HG03432 (cell line): ENCODE data around the gene RAF1.

Experiments
- ATAC-seq: cut with Tn5 transposase; IDR thresholded peaks from one replicate; pipeline ENCODE4 v1.9.1; 2021; ENCODE audit warnings: mild to moderate bottlenecking, moderate library complexity; ENCODE audit not compliant: unreplicated experiment

Gene RAF1

GRCh38 chr3:12598890-12599289 lies 65.0 kb downstream of the RAF1 start:
- no peak for ATAC-seq

- no peak for ATAC-seq
Measured at GRCh38 chr3:12593473-12593872, 70.4 kb downstream of the RAF1 start.

DNA sequence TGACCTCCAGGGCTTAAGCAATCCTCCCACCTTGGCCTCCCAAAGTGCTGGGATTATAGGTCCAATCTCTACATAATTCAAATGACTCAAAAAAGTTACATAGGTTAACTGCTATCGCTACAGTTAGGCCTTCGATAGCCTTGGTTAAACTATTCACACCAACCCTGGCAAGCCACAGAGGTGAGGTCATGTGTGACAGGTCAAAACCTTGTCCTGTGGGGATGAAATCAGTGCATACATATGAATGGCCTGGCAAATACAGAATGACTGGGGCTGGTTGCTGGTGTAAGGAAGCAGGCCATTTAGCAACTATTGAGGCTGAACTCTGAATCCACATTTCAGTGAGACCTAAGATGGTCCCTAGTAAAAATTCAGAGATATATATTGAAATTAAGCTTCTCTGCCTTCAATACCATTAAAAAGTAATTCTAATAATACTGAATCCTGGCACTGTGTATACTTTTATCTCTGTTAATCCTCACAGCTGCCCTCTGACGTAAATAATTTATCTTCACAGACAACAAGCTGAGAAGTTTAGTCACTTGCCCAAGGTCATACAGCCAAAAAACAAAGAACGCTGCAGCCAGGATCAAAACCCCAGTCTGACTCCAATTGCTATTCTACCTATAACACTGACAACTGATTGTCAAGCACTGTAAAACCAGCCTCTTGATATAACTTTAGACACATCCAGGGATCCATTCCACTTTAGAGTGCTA lies 71.8 kb downstream of the RAF1 start:
- no peak for ATAC-seq

GRCh38 chr3:12591456-12591855 lies 72.5 kb downstream of the RAF1 start:
- ATAC-seq = no peak

GRCh38 chr3:12590096-12590495 lies 73.8 kb downstream of the RAF1 start:
- ATAC-seq = no peak

GRCh38 chr3:12588039-12589009 lies 75.6 kb downstream of the RAF1 start:
- ATAC-seq = no peak

GRCh38 chr3:12586403-12586802 lies 77.5 kb downstream of the RAF1 start:
- no peak for ATAC-seq

DNA sequence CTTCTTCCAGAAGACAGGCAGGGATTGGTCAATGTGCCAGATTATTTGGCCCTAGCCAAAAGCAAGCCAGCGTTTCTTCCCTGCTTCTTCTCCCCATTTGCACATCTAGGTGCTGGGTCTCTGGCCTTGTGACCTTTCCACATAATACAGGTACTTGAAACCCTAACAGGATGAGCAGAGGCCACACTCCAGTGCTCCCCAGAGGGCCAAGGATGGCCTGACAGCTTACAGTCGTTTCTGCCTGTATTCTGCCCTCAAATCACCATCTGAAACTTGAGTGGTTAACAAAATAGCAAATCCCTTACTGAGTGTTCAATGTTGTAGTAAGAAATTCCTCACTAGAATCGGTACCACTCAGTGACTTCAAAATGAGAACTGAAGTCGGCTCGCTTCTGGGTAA lies 77.9 kb downstream of the RAF1 start:
- peak; percentile 48 for ATAC-seq

DNA sequence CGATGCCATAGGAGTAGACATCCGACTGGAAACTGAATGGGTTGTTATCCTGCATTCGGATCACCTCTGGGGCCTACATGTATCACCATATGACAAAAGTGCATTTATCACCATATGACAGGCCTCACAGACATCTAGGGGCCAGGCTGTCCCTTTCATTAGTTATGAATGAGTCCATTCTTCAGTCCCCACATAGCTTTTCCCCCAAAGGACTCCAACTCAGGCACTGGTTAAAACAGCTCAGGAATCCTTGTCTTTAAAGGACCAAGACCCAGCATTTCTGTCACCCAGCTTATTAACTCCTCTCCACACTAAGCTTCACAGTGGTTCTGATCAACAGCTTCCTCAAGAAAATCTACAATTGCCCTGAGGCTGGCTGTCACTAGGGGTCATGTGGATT lies 78.7 kb downstream of the RAF1 start:
- no peak for ATAC-seq

- no peak for ATAC-seq
Measured at GRCh38 chr3:12584083-12584482, 79.8 kb downstream of the RAF1 start.

GRCh38 chr3:12583280-12583679 lies 80.6 kb downstream of the RAF1 start:
- no peak for ATAC-seq

- no peak for ATAC-seq
Measured at GRCh38 chr3:12582730-12583129, 81.2 kb downstream of the RAF1 start.

DNA sequence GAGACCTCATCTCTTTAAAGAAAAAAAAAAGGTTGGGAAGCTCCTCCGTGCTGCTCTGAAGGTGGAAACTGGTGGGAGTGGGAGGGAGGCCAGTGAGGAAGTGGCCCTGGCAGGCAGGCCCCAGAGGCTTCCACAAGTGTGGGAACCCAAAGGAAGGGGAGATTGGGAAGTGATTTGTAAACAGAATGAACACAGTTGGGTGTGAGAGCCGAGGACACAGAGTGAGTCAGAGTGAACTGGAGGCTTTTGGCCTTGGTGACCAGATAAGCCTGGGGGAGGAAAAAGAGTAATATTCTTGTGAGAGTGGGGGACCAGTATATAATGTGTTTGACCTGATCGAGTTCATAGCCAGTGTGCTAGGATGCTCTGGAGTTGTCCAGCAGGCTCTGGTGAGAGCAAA lies 84.0 kb downstream of the RAF1 start:
- no peak for ATAC-seq

GRCh38 chr3:12579456-12579855 lies 84.5 kb downstream of the RAF1 start:
- ATAC-seq = no peak

DNA sequence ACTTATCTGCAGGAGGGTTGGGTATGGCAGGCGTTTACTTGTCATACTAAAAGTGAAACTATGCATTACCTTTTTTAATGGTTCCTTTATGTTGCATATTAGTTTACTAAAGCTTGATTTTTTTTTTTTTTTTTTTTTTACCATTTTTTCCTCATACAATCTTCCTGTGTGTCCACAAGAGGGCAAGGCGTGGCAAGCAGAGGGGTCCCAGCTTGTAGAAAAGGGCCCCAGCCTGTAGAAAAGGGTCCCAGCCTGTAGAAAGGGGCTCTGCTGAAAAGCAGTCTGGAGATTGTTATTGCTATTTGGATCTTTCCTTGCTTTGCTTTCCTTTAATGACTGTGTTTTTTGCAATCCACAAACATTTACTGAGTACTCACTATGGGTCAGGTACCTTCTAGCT lies 85.2 kb downstream of the RAF1 start:
- ATAC-seq = no peak

- no peak for ATAC-seq
Measured at GRCh38 chr3:12577379-12577778, 86.5 kb downstream of the RAF1 start.

DNA sequence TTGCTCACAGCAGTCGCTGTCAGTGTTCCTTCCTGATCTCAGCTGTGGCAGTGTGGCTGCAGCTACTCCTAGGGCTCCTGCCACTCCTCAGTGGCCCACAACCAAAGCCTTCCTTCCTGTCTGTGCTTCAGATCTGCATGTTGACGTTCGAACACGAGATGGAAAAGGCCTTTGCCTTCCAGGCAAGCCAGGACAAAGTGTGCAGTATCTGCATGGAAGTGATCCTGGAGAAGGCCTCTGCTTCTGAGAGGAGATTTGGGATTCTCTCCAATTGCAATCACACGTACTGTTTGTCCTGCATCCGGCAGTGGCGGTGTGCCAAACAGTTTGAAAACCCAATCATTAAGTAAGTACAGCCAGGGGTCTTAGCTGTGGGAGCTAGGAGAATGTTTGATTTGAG lies 89.3 kb downstream of the RAF1 start:
- ATAC-seq = no peak

DNA sequence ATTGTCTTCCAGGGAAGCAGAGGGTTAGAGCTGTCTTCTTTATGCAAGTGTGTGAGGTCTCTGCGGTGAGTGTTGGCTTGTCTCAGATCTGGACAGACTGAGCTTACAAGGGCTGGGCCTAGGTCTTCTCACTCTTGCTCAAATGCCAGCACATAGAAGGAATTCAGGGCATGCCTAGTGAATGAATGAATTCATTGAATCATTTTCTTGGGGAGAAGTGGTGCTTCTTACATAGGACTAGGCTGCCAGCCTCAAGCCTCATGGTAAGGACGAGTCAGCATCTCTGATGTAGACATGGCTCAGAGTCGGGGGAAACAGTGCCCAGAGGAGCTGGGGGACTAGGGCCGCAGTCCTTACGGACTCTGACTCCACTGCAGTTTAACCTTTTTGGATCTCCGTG lies 89.8 kb downstream of the RAF1 start:
- no peak for ATAC-seq

- ATAC-seq = no peak
Measured at GRCh38 chr3:12571986-12572385, 91.9 kb downstream of the RAF1 start.

DNA sequence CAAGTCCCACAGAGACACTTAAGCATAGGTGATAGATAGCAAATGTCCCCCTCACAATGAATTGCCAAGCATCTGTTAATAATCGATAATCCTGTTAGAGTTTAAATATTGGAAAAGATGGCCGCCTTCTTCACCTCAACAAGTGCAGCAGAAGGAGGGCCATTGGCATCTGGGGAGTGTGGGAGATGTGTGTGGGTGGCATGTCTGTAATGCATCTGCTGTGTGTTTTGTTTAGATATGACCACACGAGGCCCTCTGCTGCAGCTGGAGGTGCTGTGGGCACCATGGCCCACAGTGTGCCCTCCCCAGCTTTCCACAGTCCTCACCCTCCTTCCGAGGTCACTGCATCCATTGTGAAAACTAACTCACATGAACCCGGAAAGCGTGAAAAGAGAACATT lies 94.1 kb downstream of the RAF1 start:
- no peak for ATAC-seq

DNA sequence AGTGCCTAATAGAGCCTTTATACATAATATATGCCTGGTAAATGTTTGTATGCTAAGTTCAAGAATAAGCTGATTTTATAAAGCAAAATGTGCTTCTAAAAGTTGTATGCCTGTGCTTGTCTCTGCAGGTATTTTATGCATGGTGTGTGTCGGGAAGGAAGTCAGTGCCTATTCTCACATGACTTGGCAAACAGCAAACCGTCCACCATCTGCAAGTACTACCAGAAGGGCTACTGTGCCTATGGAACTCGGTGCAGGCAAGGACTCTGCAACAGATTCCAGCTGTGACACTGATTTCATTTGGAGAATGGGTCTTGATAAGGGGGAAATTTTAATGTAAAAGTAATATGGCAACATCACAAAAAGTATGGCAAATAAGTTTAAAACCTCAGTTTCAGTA lies 95.2 kb downstream of the RAF1 start:
- no peak for ATAC-seq

- no peak for ATAC-seq
Measured at GRCh38 chr3:12566976-12567375, 96.9 kb downstream of the RAF1 start.
